ENCODE measurements around the gene IL24. TPM values are rescaled to one million over a fixed set of nuclear protein-coding genes. Genes with fewer than 3 reads are reported as not detected.

IL24 gene
- total RNA-seq, 1 donor = 0.86 TPM

- DNase-seq (ENCODE audit: low read depth) = no peak
- no peak for TF ChIP-seq CTCF (IDR thresholded peaks at IDR 0.05; ENCODE audit: insufficient read depth, low read depth, low read length)
- no peak overlapping the region for H3K4me3 ChIP-seq (ENCODE audit: low read depth, low read length)
These were observed 41.9 kb downstream of the IL24 start for GRCh38 chr1:206939131-206939530.

GRCh38 chr1:206939841-206940587, 42.8 kb downstream of the IL24 start:
- H3K4me3 ChIP-seq (ENCODE audit: low read depth, low read length) = no peak overlapping the region
- TF ChIP-seq CTCF (IDR thresholded peaks at IDR 0.05; ENCODE audit: insufficient read depth, low read depth, low read length) = no peak
- DNase-seq (ENCODE audit: low read depth) = no peak

GRCh38 chr1:206940588-206940936, 43.3 kb downstream of the IL24 start:
- no peak for DNase-seq (ENCODE audit: low read depth)
- TF ChIP-seq CTCF (IDR thresholded peaks at IDR 0.05; ENCODE audit: insufficient read depth, low read depth, low read length) = no peak
- no peak overlapping the region for H3K4me3 ChIP-seq (ENCODE audit: low read depth, low read length)

GRCh38 chr1:206941766-206942418, 44.6 kb downstream of the IL24 start:
- DNase-seq (ENCODE audit: low read depth) = peak; percentile 7
- TF ChIP-seq CTCF (IDR thresholded peaks at IDR 0.05; ENCODE audit: insufficient read depth, low read depth, low read length) = no peak

GRCh38 chr1:206944703-206945102, 47.5 kb downstream of the IL24 start:
- no peak for TF ChIP-seq CTCF (IDR thresholded peaks at IDR 0.05; ENCODE audit: insufficient read depth, low read depth, low read length)
- no peak overlapping the region for H3K4me3 ChIP-seq (ENCODE audit: low read depth, low read length)
- DNase-seq (ENCODE audit: low read depth) = no peak

More at GRCh38 chr1:206941766-206942418, 44.6 kb downstream of the IL24 start:
- no peak overlapping the region for H3K4me3 ChIP-seq (ENCODE audit: low read depth, low read length)

- no peak for DNase-seq (ENCODE audit: low read depth)
- TF ChIP-seq CTCF (IDR thresholded peaks at IDR 0.05; ENCODE audit: insufficient read depth, low read depth, low read length) = no peak
- no peak overlapping the region for H3K4me3 ChIP-seq (ENCODE audit: low read depth, low read length)
These were observed 48.5 kb downstream of the IL24 start for GRCh38 chr1:206945779-206946178.

Data from fibroblast of villous mesenchyme (primary cell).